ENCODE measurements around the gene ACTL9.

The ACTL9 gene

DNA sequence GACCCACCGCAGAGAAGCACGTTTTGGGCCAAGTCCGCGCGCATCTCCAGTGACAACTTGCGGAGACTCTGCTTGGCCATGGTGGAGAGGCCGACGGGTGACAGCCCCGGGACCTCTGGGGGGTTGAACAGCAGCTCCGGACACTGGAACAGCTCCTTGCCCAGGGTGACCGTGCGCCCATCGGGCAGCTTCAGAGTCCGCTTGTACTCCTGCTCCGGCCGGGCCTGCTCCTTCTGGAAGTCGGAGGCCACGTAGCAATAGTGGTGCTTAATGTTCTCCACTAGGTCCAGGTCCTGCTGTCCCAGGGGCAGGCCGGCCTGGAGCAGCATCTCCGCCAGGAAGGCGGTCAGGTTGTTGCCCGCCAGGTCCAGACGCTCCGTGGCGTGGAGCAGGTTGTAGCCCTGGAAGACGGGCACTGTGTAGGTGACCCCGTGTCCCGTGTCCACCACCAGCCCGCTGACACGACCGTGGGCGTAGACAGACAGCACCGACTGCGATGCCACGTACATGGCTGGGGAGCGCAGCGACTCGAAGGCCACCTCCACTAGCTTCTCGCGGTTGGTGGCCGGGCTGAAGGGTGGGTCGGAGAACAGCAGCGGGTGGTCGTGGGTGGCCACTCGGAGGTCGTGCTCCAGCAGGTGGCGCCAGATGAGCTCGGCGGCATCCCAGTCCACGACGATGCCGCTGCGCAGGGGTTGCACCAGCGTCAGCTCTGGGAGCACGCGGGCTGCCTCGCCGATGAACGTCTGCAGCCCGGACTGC, 743 bp downstream of the ACTL9 start:
- TF ChIP-seq, protein P1, sequence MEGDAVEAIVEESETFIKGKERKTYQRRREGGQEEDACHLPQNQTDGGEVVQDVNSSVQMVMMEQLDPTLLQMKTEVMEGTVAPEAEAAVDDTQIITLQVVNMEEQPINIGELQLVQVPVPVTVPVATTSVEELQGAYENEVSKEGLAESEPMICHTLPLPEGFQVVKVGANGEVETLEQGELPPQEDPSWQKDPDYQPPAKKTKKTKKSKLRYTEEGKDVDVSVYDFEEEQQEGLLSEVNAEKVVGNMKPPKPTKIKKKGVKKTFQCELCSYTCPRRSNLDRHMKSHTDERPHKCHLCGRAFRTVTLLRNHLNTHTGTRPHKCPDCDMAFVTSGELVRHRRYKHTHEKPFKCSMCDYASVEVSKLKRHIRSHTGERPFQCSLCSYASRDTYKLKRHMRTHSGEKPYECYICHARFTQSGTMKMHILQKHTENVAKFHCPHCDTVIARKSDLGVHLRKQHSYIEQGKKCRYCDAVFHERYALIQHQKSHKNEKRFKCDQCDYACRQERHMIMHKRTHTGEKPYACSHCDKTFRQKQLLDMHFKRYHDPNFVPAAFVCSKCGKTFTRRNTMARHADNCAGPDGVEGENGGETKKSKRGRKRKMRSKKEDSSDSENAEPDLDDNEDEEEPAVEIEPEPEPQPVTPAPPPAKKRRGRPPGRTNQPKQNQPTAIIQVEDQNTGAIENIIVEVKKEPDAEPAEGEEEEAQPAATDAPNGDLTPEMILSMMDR (IDR thresholded peaks at IDR 0.05; ENCODE audit: borderline replicate concordance, control extremely low read depth, extremely low read depth, insufficient read depth, missing control alignments) = no peak
- in situ Hi-C loops (cut with MboI; ENCODE audit: low sequenced_read_pairs, unreplicated experiment) = no loop called here
- no peak for DNase-seq (ENCODE audit: low spot score)

DNA sequence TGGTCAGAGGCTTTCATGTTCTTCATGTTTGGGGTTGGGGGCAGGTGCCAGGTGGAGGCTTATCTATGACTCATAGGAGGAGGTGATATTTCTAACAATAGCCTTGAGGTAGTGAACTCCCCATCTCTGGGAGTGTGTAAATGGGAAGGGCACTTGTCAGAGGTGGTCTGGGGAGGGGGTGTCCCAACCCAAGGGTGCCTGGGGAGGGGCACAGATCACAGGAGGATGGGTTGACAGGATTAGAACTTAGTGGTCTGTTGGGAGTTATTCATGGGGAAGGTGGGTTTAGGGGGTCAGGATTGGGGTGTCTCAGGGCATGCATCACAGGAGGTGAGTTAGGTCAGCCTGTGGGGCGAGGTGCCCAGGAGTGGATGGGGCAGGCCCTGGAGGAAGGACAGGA, 1.6 kb downstream of the ACTL9 start:
- DNase-seq (ENCODE audit: low spot score) = no peak
- TF ChIP-seq, protein P1 (IDR thresholded peaks at IDR 0.05; ENCODE audit: borderline replicate concordance, control extremely low read depth, extremely low read depth, insufficient read depth, missing control alignments) = no peak
- in situ Hi-C loops (cut with MboI; ENCODE audit: low sequenced_read_pairs, unreplicated experiment) = no loop called here

DNA sequence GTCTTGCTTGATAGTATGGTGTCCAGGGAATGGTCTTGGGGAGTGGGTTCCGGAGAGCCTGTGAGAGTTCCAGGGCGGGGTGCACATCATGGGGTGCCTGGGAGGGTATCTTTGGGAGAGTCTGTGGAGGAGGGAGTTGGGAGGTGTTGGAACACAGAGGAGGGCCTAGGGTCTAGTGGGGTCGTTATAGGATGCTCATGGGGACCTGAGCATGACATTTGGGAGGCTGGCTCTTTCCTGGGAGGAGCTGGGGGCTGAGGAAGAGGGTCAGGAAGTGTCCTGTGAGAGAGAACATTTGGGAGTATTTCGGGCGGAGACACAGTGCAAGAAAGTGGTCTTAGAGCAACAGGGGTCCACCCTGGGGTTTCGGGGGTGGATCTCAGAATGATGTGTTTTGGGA, 2.7 kb downstream of the ACTL9 start:
- in situ Hi-C loops (cut with MboI; ENCODE audit: low sequenced_read_pairs, unreplicated experiment) = no loop called here
- TF ChIP-seq, protein P1 (IDR thresholded peaks at IDR 0.05; ENCODE audit: borderline replicate concordance, control extremely low read depth, extremely low read depth, insufficient read depth, missing control alignments) = no peak
- DNase-seq (ENCODE audit: low spot score) = no peak

DNA sequence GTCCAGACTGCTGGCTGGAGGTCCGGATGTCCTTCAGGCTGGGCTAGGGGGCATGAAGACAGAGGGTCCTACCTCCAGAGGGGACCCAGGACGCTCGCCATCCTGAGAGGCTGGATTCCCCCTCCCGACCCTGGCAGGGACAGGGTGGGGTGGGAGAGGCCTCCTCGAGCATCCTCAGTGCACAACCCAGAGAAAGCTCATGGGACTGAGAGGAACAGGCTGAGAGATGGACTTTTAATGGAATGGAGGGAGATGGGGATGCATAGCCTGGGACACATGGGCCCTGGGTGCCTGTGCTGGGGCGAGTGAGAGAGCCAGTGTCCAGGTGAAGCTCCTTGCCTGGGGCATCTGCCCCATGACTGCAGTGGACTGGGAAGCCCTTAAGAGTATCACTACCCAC, 3.1 kb downstream of the ACTL9 start:
- DNase-seq (ENCODE audit: low spot score) = no peak
- TF ChIP-seq, protein P1 (IDR thresholded peaks at IDR 0.05; ENCODE audit: borderline replicate concordance, control extremely low read depth, extremely low read depth, insufficient read depth, missing control alignments) = no peak
- in situ Hi-C loops (cut with MboI; ENCODE audit: low sequenced_read_pairs, unreplicated experiment) = no loop called here

DNA sequence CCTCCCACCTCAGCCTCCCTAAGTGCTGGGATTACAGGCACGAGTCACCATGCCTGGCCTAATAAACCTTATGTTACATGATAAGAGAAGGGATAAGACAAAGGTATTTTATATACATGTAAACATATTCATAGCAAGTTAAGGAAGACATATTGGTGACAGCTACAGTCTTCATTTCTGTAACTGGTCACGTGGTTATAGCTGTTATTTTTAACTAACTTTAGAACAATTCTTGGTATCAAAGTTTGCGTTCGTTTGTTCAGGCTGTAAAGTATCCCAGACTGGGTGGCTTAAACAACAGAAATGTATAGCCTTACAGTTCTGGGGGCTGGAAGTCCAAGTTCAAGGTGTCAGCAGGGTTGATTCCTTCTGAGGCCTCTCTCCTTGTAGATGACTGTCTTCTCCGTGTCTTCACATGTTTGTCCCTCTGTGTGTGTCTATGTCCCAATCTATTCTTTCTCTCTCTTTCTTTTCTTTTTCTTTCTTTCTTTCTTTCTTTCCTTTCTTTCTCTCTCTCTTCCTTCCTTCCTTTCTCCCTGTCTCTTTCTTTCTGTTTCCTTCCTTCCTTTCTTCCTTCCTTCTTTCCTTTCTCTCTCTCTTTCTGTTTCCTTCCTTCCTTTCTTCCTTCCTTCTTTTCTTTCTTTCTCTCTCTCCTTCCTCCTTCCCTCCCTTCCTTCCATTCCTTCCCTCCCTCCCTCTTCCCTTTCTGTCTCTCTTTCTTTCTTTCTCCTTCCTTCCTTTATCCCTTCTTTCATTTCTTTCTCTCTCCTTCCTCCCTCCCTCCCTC, 7.6 kb downstream of the ACTL9 start:
- TF ChIP-seq, protein P1 (IDR thresholded peaks at IDR 0.05; ENCODE audit: borderline replicate concordance, control extremely low read depth, extremely low read depth, insufficient read depth, missing control alignments) = no peak
- no peak for DNase-seq (ENCODE audit: low spot score)
- in situ Hi-C loops (cut with MboI; ENCODE audit: low sequenced_read_pairs, unreplicated experiment) = no loop called here

DNA sequence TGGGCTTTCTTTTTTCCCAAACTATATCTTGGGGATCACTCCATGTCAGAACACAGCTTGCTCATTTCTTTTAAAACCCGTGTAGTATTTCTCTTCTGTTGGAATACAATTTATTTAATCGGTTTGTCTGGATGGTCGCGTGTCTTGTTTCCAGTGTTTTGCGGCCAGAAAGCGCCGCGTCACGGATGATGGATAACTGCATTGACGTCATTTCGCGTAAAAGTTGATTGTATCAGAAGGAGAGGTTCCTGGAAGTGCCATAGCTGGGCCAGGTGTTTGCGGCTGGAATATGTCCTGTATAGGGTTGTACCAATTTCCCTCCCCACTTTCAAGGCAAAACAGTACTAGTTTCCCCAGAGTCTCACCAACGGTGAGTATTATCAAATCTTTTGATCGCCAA, 9.7 kb downstream of the ACTL9 start:
- DNase-seq (ENCODE audit: low spot score) = no peak
- in situ Hi-C loops (cut with MboI; ENCODE audit: low sequenced_read_pairs, unreplicated experiment) = no loop called here
- TF ChIP-seq, protein P1 (IDR thresholded peaks at IDR 0.05; ENCODE audit: borderline replicate concordance, control extremely low read depth, extremely low read depth, insufficient read depth, missing control alignments) = no peak

Data from GM13976 (cell line).